ENCODE measurements around the gene CDH4.

DNA sequence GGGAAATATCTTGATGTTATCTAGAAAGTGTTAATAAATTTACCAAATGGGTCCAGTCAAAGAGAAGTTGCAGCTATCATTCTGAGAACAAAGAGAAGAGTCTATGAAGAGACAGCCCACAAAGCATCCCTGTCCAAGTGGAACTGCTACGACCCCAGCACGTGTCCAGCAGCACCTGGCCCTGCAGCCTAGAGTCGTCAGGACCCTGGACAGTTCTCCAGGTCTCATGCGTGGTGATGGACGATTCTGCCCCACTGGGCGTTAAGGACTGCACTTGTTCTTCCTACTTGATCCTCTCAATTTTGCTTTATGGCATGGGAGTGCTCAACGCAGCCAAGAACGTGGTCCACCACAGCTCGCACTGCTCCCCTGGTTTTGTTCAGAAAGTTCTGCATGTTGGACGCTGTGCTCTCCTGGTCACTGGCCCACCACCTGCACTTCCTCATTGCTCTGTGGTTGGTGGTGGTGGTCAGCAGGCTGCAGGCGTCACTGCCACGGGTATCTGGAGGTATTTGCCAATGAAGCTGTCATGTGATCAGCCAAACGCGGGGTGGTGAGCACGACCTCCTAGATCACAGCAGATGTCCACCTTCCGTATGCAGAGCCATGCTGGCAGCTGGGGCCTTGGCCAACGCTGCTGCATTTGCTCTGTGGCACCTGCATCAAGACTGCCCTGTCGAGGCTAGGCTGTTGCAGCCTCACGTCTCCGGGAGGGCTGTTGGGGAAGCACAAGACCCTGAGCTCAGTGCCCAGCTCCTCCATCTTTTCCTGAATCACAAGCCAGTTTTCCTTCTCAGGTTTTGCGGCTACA lies 356.4 kb downstream of the CDH4 start:
- TF ChIP-seq POLR2A (IDR thresholded peaks at IDR 0.05): no peak
- TF ChIP-seq, protein P1, sequence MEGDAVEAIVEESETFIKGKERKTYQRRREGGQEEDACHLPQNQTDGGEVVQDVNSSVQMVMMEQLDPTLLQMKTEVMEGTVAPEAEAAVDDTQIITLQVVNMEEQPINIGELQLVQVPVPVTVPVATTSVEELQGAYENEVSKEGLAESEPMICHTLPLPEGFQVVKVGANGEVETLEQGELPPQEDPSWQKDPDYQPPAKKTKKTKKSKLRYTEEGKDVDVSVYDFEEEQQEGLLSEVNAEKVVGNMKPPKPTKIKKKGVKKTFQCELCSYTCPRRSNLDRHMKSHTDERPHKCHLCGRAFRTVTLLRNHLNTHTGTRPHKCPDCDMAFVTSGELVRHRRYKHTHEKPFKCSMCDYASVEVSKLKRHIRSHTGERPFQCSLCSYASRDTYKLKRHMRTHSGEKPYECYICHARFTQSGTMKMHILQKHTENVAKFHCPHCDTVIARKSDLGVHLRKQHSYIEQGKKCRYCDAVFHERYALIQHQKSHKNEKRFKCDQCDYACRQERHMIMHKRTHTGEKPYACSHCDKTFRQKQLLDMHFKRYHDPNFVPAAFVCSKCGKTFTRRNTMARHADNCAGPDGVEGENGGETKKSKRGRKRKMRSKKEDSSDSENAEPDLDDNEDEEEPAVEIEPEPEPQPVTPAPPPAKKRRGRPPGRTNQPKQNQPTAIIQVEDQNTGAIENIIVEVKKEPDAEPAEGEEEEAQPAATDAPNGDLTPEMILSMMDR (IDR thresholded peaks at IDR 0.05): no peak
- no peak for TF ChIP-seq POLR2AphosphoS5 (IDR thresholded peaks at IDR 0.05)

Measured in prostate gland (tissue), 2 donors.